CD4-positive, alpha-beta T cell (primary cell): ENCODE measurements around the gene C9orf78. TPM values are rescaled to one million over a fixed set of nuclear protein-coding genes. Genes with fewer than 3 reads are reported as not detected.
A peak's percentile ranks its signal among the peaks of the same experiment; 100 is the strongest.

Experiments used
- ATAC-seq: fragments of 200-7000 bp; cut with Tn5 transposase; one replicate; pipeline ENCODE4 v1.10.0; 2022; ENCODE audit warnings: mild to moderate bottlenecking; ENCODE audit not compliant: poor library complexity
- CTCF ChIA-PET: fragments of 350-600 bp; sonication (Branson Sonifier 250); formaldehyde crosslinking; loops from one replicate; lab custom pipeline; 2021; ENCODE audit warnings: antibody characterized with exemption, inconsistent platforms; lab: Charles Lee
- POLR2A ChIA-PET: fragments of 350-600 bp; sonication (Branson Sonifier 250); formaldehyde crosslinking; loops from one replicate; lab custom pipeline; 2021; ENCODE audit warnings: antibody characterized with exemption, inconsistent platforms; lab: Charles Lee
- DNase-seq, 14 experiments: peaks; one replicate each; pipeline ENCODE4 v3.0.0-alpha.2; 2013 to 2020; ENCODE audit warnings: mixed read lengths in 2 of 14
- H3K27ac ChIP-seq, 2 donors: one replicate each; pipeline versions ENCODE4 v1.5.1 to v1.7.0; 2013; ENCODE audit warnings: low read length in 2 of 2, low read depth in 1 of 2, mild to moderate bottlenecking in 1 of 2
- H3K27me3 ChIP-seq, 2 experiments: 1 replicate in 1 of 2; 2 replicates in 1 of 2; pipeline versions ENCODE4 v1.6.1 to v1.7.0; 2013; ENCODE audit warnings: low read length in 2 of 2, control low read depth in 1 of 2, mild to moderate bottlenecking in 1 of 2, moderate library complexity in 1 of 2; ENCODE audit not compliant: insufficient read depth in 2 of 2, control insufficient read depth in 1 of 2
- H3K36me3 ChIP-seq: one replicate; pipeline ENCODE4 v1.6.1; 2013; ENCODE audit warnings: low read length, control low read depth; ENCODE audit not compliant: insufficient read depth
- H3K4me1 ChIP-seq: one replicate; pipeline ENCODE4 v1.6.1; 2013; ENCODE audit warnings: low read length, control low read depth; ENCODE audit not compliant: insufficient read depth
- H3K4me3 ChIP-seq: one replicate; pipeline ENCODE4 v1.5.1; 2013; ENCODE audit warnings: mild to moderate bottlenecking, low read length, moderate library complexity
- H3K9me3 ChIP-seq, 2 experiments: 1 replicate in 1 of 2; 2 replicates in 1 of 2; pipeline versions ENCODE4 v1.6.1 to v1.7.0; 2013; ENCODE audit warnings: low read length in 2 of 2, mild to moderate bottlenecking in 2 of 2, control low read depth in 1 of 2, moderate library complexity in 1 of 2; ENCODE audit not compliant: control insufficient read depth in 1 of 2, insufficient read depth in 1 of 2
- H3K27ac Mint-ChIP-seq: one replicate; pipeline ENCODE4 v1.8.0; 2020; ENCODE audit warnings: mixed read lengths
- H3K27me3 Mint-ChIP-seq: one replicate; pipeline ENCODE4 v1.8.0; 2021; ENCODE audit warnings: mixed read lengths
- H3K36me3 Mint-ChIP-seq: one replicate; pipeline ENCODE4 v1.8.0; 2021; ENCODE audit warnings: low read depth, mixed read lengths
- H3K4me1 Mint-ChIP-seq: one replicate; pipeline ENCODE4 v1.8.0; 2021; ENCODE audit warnings: low read depth, mixed read lengths
- H3K4me3 Mint-ChIP-seq: one replicate; pipeline ENCODE4 v1.8.0; 2020; ENCODE audit warnings: mild to moderate bottlenecking, mixed read lengths
- H3K9me3 Mint-ChIP-seq: one replicate; pipeline ENCODE4 v1.8.0; 2020; ENCODE audit warnings: mixed read lengths
- CTCF ChIP-seq: fragments of 200-600 bp; IDR thresholded peaks from one replicate; pipeline ENCODE4 v1.8.0; 2022; ENCODE audit warnings: antibody characterized with exemption, mild to moderate bottlenecking
- intact Hi-C, 2 experiments: fragments of 100-400 bp; cut with DNase I in 1 of 2; cut with micrococcal nuclease in 1 of 2; formaldehyde crosslinking; loops; one replicate each; pipeline versions ENCODE4 v1.15.1 to v1.9.0; 2023 to 2025; cut with DNase I, micrococcal nuclease
- total RNA-seq, 174 experiments: library from RNA in 2 of 174; stranded (reverse) in 2 of 174; gene quantifications; one replicate each; pipeline ENCODE4 v1.2.3 and lab custom pipeline; 2021 to 2026

The C9orf78 gene
- total RNA-seq, 2 experiments from 2014 or later = 145 to 159 TPM

GRCh38 chr9:129816501-129817435, 18.3 kb downstream of the C9orf78 start:
- Mint-ChIP-seq H3K4me1 (peaks cover 27% of the 10 kb centered on the region), H3K4me3 (no peak overlapping the region), H3K36me3 (peaks cover 71% of the 10 kb centered on the region), H3K27me3 (no peaks in the 10 kb centered on the region), H3K27ac (no peak overlapping the region), H3K9me3 (no peaks in the 10 kb centered on the region)
- no peak for DNase-seq
- Histone ChIP-seq H3K27ac (no peak overlapping the region), H3K27me3 (no peaks in the 10 kb centered on the region), H3K4me3 (no peak overlapping the region), H3K4me1 (no peaks in the 10 kb centered on the region), H3K36me3 (peaks cover 81% of the 10 kb centered on the region), H3K9me3 (no peaks in the 10 kb centered on the region)
- intact Hi-C loops = no loop called here
- ATAC-seq = no peak
- ChIA-PET CTCF (no interaction called here), POLR2A (no interaction called here)
- no peak for TF ChIP-seq CTCF

GRCh38 chr9:129815278-129815677, 19.8 kb downstream of the C9orf78 start:
- ATAC-seq (no peak), DNase-seq (no peak)
- H3K27ac ChIP-seq = no peak overlapping the region
- Mint-ChIP-seq H3K4me1 (peaks cover 33% of the 10 kb centered on the region), H3K36me3 (peaks cover 79% of the 10 kb centered on the region), H3K9me3 (no peaks in the 10 kb centered on the region), H3K4me3 (no peak overlapping the region), H3K27me3 (no peaks in the 10 kb centered on the region), H3K27ac (peak overlapping the region; percentile 20)
- intact Hi-C loops = no loop called here
- no peak overlapping the region for H3K4me3 ChIP-seq
- no peak for TF ChIP-seq CTCF
- H3K27me3 ChIP-seq = no peaks in the 10 kb centered on the region
- H3K9me3 ChIP-seq = no peaks in the 10 kb centered on the region
- no peaks in the 10 kb centered on the region for H3K4me1 ChIP-seq
- ChIA-PET CTCF (no interaction called here), POLR2A (no interaction called here)
- peaks cover 74% of the 10 kb centered on the region for H3K36me3 ChIP-seq

- no peak for ATAC-seq
Observed at GRCh38 chr9:129814432-129815223, 20.4 kb downstream of the C9orf78 start.

More at GRCh38 chr9:129814432-129815223, 20.4 kb downstream of the C9orf78 start:
- intact Hi-C loops = no loop called here
- H3K9me3 ChIP-seq = no peaks in the 10 kb centered on the region
- Mint-ChIP-seq H3K27ac (peak overlapping the region; percentile 20), H3K9me3 (no peaks in the 10 kb centered on the region), H3K27me3 (no peaks in the 10 kb centered on the region), H3K36me3 (peaks cover 81% of the 10 kb centered on the region), H3K4me3 (no peak overlapping the region), H3K4me1 (peaks cover 33% of the 10 kb centered on the region)
- no peak for DNase-seq
- H3K4me1 ChIP-seq = no peaks in the 10 kb centered on the region
- TF ChIP-seq CTCF = no peak
- no peak overlapping the region for H3K27ac ChIP-seq
- no peaks in the 10 kb centered on the region for H3K27me3 ChIP-seq
- H3K36me3 ChIP-seq = peaks cover 78% of the 10 kb centered on the region
- POLR2A ChIA-PET = no interaction called here
- no peak overlapping the region for H3K4me3 ChIP-seq
- CTCF ChIA-PET = no interaction called here
